ENCODE measurements around the gene TFEC. TPM values are rescaled to one million over a fixed set of nuclear protein-coding genes. Genes with fewer than 3 reads are reported as not detected.

TFEC gene
- total RNA-seq, 1 experiment from 2014 or later = 0.12 TPM

DNA sequence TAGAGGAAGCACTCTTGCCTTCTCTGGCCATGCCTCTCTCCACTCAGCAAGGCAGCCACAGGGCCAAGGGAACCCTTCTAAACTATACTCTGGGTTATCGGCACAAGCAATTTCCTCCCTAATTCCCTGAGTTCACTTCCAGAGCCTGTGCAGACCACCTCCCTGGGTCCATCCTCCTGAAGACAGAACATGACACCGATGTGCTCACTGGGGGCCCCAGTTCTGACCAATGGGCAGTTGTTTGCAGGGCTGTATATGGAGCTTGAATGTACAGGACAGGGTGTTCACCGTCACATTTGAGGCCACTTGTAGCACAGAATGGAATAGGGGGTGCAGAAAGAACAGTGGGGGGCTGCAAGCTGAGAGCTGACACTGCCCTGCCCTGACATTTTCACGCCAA is 77.7 kb downstream of the TFEC start (continued):
- TF ChIP-seq FOSL1 (IDR thresholded peaks at IDR 0.05; ENCODE audit: low read depth) = no peak

DNA sequence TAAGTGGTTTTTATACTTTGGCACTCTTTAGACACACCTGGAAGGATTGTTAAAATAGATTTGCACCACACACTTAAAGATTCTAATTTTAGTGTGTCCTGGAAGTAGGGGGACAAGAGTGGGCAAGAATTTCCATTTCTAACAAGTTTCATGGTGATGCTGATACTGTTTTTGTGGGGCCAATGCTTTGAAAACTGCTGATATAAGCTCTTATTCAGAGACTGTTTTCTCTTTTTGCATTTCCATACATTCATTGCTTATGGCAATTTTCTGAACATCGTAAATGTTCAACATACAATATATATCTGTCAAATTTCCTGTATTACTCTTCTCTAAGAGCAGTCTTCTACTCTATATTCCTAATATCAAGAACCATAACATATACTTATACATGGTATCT is 79.0 kb downstream of the TFEC start:
- H3K27me3 ChIP-seq (ENCODE audit: insufficient read depth, low read length) = no peaks in the 10 kb centered on the region
- no peak for TF ChIP-seq EGR1 (IDR thresholded peaks at IDR 0.05; ENCODE audit: low read depth)
- TF ChIP-seq SP1 (IDR thresholded peaks at IDR 0.05; ENCODE audit: low read depth) = no peak
- no peak for TF ChIP-seq YY1 (IDR thresholded peaks at IDR 0.05; ENCODE audit: extremely low read depth, insufficient replicate concordance, low read depth, low read length)
- TF ChIP-seq TCF7L2 (IDR thresholded peaks at IDR 0.05; ENCODE audit: borderline replicate concordance, extremely low read depth, insufficient read depth, insufficient read length) = no peak
- no peak for TF ChIP-seq POLR2AphosphoS5 (IDR thresholded peaks at IDR 0.05; ENCODE audit: low read depth, low read length)
- no peak for TF ChIP-seq SRF (IDR thresholded peaks at IDR 0.05; ENCODE audit: low read depth)
- no TSS peak for BruUV-seq (replicated peaks)
- no peaks in the 10 kb centered on the region for H3K9me3 ChIP-seq (ENCODE audit: control insufficient read depth in 1 of 2, insufficient read depth in 1 of 2, low read depth in 1 of 2, low read length in 2 of 2)
- no peak for DNase-seq (ENCODE audit: low read depth, low spot score)
- intact Hi-C loops (cut with micrococcal nuclease) = no loop called here
- H3K79me2 ChIP-seq (ENCODE audit: insufficient read depth, low read length) = no peaks in the 10 kb centered on the region
- no peak overlapping the region for H3K9ac ChIP-seq (ENCODE audit: low read length)
- no peak overlapping the region for H3K4me2 ChIP-seq (ENCODE audit: low read length)
- H3K27ac ChIP-seq (ENCODE audit: low read depth, low read length) = no peak overlapping the region
- no peaks in the 10 kb centered on the region for H4K20me1 ChIP-seq (ENCODE audit: insufficient read depth)
- CTCF ChIA-PET = no interaction called here
- POLR2A ChIA-PET = no interaction called here
- no peak for ATAC-seq
- no peak overlapping the region for H3K4me3 ChIP-seq (replicated peaks in 1 of 2; ENCODE audit: low read depth in 1 of 2, low read length in 2 of 2)
- no peaks in the 10 kb centered on the region for H3K4me1 ChIP-seq (ENCODE audit: control insufficient read depth in 1 of 2, insufficient read depth in 2 of 2, low read length in 2 of 2)
- no peaks in the 10 kb centered on the region; the same call in 1 of the 2 replicates for H3K9me2 ChIP-seq (ENCODE audit: insufficient read depth)
- no peaks in the 10 kb centered on the region for H3K36me3 ChIP-seq (ENCODE audit: control insufficient read depth in 1 of 2, insufficient read depth in 2 of 2, low read length in 2 of 2)
- peak overlapping the region; percentile 16 for H2AFZ ChIP-seq (ENCODE audit: low read depth, low read length, poor library complexity, severe bottlenecking)
- RAD21 ChIA-PET (ENCODE audit: low non-redundant PET in 1 of 2, low total read pairs in 2 of 2, uncharacterized antibody in 2 of 2, unreplicated experiment in 2 of 2) = no interaction called here

DNA sequence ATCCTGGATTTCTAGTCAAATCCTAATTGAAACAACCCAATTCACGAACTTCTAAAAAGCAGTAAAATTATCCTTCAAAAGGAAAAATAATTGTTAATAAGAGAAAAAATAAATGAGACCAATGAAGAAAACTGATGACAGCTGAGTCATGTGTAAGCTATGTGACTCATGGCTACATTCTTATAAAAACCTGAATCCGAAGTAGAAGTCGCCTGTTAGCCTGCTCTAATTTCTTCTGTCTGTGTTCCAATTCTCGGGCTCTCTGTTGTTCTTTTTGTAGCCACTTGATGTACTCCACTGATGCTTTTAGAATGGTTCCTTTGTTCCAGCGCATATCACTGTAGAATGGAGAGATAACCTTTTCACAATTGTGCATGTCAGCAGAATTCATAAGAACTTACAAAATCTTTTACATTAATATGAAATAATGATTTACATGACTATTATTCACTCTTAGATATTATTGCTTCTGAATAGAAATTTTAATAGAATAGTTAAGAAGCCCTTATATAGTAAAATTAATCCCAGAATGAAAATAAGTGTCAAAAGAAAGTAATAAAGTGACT is 88.8 kb downstream of the TFEC start:
- no peak overlapping the region for H2AFZ ChIP-seq (ENCODE audit: low read depth, low read length, poor library complexity, severe bottlenecking)
- H3K4me2 ChIP-seq (ENCODE audit: low read length) = no peak overlapping the region
- no peaks in the 10 kb centered on the region for H3K9me3 ChIP-seq (ENCODE audit: control insufficient read depth in 1 of 2, insufficient read depth in 1 of 2, low read depth in 1 of 2, low read length in 2 of 2)
- no peak for ATAC-seq
- ChIA-PET POLR2A (no interaction called here), RAD21 (ENCODE audit: low non-redundant PET in 1 of 2, low total read pairs in 2 of 2, uncharacterized antibody in 2 of 2, unreplicated experiment in 2 of 2) (no interaction called here), CTCF (no interaction called here)
- no peak overlapping the region for H3K27ac ChIP-seq (ENCODE audit: low read depth, low read length)
- no peaks in the 10 kb centered on the region for H3K9me2 ChIP-seq (ENCODE audit: insufficient read depth)
- DNase-seq (ENCODE audit: low read depth, low spot score) = no peak
- H3K79me2 ChIP-seq (ENCODE audit: insufficient read depth, low read length) = no peaks in the 10 kb centered on the region
- no peaks in the 10 kb centered on the region for H3K4me1 ChIP-seq (ENCODE audit: control insufficient read depth in 1 of 2, insufficient read depth in 2 of 2, low read length in 2 of 2)
- intact Hi-C loops (cut with micrococcal nuclease) = no loop called here
- no peak overlapping the region for H3K4me3 ChIP-seq (replicated peaks in 1 of 2; ENCODE audit: low read depth in 1 of 2, low read length in 2 of 2)
- TF ChIP-seq CEBPB (IDR thresholded peaks at IDR 0.05; ENCODE audit: low read depth) = no peak
- TF ChIP-seq RAD21 (IDR thresholded peaks at IDR 0.05; ENCODE audit: low read depth) = no peak
- TF ChIP-seq POLR2AphosphoS5 (IDR thresholded peaks at IDR 0.05; ENCODE audit: low read depth, low read length) = no peak
- no peak for TF ChIP-seq TCF7L2 (IDR thresholded peaks at IDR 0.05; ENCODE audit: borderline replicate concordance, extremely low read depth, insufficient read depth, insufficient read length)
- TF ChIP-seq, protein P1, sequence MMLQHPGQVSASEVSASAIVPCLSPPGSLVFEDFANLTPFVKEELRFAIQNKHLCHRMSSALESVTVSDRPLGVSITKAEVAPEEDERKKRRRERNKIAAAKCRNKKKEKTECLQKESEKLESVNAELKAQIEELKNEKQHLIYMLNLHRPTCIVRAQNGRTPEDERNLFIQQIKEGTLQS (IDR thresholded peaks at IDR 0.05) = no peak
- no peak for TF ChIP-seq EGR1 (IDR thresholded peaks at IDR 0.05; ENCODE audit: low read depth)
- TF ChIP-seq, protein P2, sequence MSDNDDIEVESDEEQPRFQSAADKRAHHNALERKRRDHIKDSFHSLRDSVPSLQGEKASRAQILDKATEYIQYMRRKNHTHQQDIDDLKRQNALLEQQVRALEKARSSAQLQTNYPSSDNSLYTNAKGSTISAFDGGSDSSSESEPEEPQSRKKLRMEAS (IDR thresholded peaks at IDR 0.05) = no peak
- no peak for TF ChIP-seq JUND (IDR thresholded peaks at IDR 0.05)
- no peak for TF ChIP-seq EZH2 (IDR thresholded peaks at IDR 0.05)
- TF ChIP-seq EZH2phosphoT487 (IDR thresholded peaks at IDR 0.05; ENCODE audit: borderline replicate concordance) = no peak
- no peak for TF ChIP-seq ZNF274 (IDR thresholded peaks at IDR 0.05; ENCODE audit: low read depth, low read length)
- TF ChIP-seq ZFX (IDR thresholded peaks at IDR 0.05) = no peak
- TF ChIP-seq FOSL1 (IDR thresholded peaks at IDR 0.05; ENCODE audit: low read depth) = no peak
- TF ChIP-seq, protein P3, sequence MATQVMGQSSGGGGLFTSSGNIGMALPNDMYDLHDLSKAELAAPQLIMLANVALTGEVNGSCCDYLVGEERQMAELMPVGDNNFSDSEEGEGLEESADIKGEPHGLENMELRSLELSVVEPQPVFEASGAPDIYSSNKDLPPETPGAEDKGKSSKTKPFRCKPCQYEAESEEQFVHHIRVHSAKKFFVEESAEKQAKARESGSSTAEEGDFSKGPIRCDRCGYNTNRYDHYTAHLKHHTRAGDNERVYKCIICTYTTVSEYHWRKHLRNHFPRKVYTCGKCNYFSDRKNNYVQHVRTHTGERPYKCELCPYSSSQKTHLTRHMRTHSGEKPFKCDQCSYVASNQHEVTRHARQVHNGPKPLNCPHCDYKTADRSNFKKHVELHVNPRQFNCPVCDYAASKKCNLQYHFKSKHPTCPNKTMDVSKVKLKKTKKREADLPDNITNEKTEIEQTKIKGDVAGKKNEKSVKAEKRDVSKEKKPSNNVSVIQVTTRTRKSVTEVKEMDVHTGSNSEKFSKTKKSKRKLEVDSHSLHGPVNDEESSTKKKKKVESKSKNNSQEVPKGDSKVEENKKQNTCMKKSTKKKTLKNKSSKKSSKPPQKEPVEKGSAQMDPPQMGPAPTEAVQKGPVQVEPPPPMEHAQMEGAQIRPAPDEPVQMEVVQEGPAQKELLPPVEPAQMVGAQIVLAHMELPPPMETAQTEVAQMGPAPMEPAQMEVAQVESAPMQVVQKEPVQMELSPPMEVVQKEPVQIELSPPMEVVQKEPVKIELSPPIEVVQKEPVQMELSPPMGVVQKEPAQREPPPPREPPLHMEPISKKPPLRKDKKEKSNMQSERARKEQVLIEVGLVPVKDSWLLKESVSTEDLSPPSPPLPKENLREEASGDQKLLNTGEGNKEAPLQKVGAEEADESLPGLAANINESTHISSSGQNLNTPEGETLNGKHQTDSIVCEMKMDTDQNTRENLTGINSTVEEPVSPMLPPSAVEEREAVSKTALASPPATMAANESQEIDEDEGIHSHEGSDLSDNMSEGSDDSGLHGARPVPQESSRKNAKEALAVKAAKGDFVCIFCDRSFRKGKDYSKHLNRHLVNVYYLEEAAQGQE (IDR thresholded peaks at IDR 0.05; ENCODE audit: low read depth) = no peak
- no peak for TF ChIP-seq SRF (IDR thresholded peaks at IDR 0.05; ENCODE audit: low read depth)
- no peaks in the 10 kb centered on the region for H4K20me1 ChIP-seq (ENCODE audit: insufficient read depth)
- no TSS peak for BruUV-seq (replicated peaks)
- no peaks in the 10 kb centered on the region for H3K36me3 ChIP-seq (ENCODE audit: control insufficient read depth in 1 of 2, insufficient read depth in 2 of 2, low read length in 2 of 2)
- H3K27me3 ChIP-seq (ENCODE audit: insufficient read depth, low read length) = no peaks in the 10 kb centered on the region
- no peak overlapping the region for H3K9ac ChIP-seq (ENCODE audit: low read length)

All from HCT116 (cell line).